DMS153 treated with DMSO at 0.1 percent for 48 hours (cell line): ENCODE results near the gene CCDC74A.
"Not testable (repeated sequence)": the region's sequence is repeated elsewhere in the genome, so short reads cannot be mapped to it uniquely, and the experiment has no call there.

Source experiments
- DNase-seq: peaks from one replicate; lab custom pipeline; 2025; ENCODE audit not compliant: unreplicated experiment; lab: John Stamatoyannopoulos, UW

CCDC74A gene

GRCh38 chr2:131556998-131557397 is 29.3 kb downstream of the CCDC74A start:
- no peak for DNase-seq

- no peak for DNase-seq
These were observed 30.1 kb downstream of the CCDC74A start for GRCh38 chr2:131557558-131558321.

DNA sequence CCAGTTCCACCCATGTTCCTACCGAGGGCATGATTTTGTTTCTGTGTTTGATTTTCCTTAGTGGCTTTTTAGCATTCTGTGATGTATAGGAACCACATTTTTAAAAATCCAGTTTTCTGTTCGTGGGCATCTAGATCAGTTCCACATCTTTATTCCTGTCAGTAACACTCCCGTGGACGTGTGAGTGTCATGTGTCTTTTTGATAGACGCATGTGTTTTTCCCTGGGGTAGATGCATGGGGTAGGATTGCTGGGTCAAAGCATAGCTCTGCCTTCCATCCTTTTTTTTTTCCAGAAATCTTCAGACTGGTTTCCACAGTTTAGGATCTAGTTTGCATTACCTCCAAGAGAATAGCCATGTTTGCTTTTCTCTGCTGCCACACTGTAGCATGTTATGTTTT is 38.7 kb downstream of the CCDC74A start:
- DNase-seq = no peak

DNA sequence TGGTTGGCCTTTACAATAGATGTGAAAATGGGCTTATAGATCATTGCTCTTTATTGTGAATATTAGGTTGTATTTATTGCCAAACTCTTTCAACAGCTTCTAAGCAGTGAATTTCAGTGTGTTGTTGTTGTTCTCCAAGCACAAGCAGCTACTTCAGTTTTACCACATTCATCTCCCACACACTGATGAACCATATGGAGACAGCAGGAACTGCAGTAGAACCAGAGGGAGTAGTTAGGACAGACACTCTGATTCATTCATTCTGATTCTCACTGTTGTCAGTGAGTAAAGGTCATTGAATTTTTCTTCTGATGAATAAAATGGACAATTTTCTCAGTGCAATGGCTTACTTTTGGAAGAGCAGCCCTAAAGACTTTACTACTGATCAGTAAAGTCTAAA is 40.2 kb downstream of the CCDC74A start:
- DNase-seq = no peak

DNA sequence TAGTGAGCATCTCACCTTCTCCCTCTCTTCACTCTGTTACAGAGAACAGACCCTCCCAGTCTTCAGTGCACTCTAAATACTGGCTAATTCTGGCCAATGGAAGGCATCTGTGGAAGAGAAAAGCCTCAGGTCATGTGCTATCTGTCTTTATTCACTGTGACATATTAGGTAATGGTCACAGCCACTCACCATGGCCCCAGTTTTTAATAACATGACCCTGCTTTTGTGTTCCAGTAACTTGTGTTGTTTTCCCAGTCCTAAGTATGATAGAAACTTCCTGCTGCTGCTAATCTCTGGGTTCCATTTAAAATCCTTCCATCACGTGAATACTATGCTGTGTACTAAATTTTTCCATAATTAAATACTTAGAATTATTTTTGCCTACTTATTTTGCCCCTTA is 40.7 kb downstream of the CCDC74A start:
- DNase-seq = not testable (repeated sequence)

DNA sequence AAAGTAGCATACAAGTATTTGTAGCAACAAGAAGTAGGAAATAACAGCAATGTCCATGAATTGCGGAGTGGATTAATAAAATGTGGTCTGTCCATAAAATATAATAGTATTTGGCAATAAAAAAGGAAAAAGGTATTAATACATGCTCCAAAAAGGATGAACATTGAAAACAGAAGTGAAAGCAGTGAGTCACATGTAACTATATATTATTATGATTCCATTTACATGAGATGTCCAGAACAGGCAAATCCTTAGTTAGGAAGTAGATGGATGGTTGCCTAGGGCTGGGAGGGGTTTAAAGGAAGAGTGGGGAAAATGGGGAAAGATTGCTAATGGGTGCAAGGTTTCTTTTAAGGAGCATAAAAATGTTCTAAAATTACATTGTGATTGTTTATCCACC is 44.5 kb downstream of the CCDC74A start:
- no peak for DNase-seq

- no peak for DNase-seq
These were observed 50.1 kb downstream of the CCDC74A start for GRCh38 chr2:131577812-131578211.

DNA sequence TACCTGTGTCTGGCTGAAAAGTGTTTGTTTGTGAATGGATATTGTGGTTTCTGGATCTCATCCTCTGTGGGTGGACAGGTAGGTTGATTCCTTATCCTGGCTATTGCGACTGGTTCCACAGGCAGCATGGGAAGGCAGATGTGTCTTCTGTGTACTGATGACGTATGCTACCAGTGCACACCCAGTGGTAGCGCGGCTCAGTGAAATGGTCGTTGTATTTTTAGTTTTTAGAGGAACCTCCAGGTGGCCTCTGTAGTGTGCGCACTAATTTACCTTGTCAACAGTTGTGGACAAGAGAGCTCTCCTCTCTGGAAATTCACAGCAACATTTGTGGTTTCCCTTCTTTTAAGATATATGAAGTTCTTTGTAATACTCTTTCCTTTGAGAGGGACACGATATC is 52.5 kb downstream of the CCDC74A start:
- no peak for DNase-seq
